Sigmoid colon (tissue), 4 donors: ENCODE data around the gene SLC8A1.

Experiments used
- POLR2A ChIP-seq, 2 donors: fragments of 450-650 bp; IDR thresholded peaks; one replicate each; pipeline ENCODE4 v1.6.1; 2016; ENCODE audit warnings: antibody characterized with exemption in 2 of 2, mild to moderate bottlenecking in 2 of 2, moderate library complexity in 2 of 2
- POLR2AphosphoS5 ChIP-seq, 4 donors: sonication (generic); formaldehyde crosslinking; IDR thresholded peaks; one replicate each; pipeline ENCODE4 v1.6.1; 2017; ENCODE audit warnings: antibody characterized with exemption in 4 of 4
- TF ChIP-seq, protein P1 (sequence below), 4 experiments: fragments of 450-650 bp in 3 of 4; fragments of 200-600 bp in 1 of 4; IDR thresholded peaks; one replicate each; pipeline ENCODE4 v1.5.1; 2016 to 2019; ENCODE audit warnings: antibody characterized with exemption in 4 of 4, mild to moderate bottlenecking in 3 of 4, moderate library complexity in 2 of 4

DNA sequence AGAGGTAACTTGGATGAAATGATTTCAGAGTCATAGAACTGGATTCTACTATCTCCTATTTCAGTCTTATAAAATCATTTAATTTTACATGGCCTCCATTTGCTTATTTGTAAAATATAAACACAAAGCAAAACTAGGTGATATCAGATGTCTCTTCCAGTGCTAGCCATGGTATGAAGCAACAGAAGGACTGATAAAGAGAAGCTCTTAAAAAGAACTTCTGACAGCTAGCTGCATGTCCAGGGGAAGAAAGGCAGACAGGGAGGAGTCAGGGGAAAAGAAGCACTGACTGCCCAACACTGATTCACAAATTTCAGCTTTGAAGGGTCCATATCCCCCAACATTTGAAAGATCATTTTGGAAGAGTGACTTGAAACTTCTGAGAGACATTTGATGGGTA is 6.4 kb downstream of the SLC8A1 start:
- no peak for TF ChIP-seq POLR2AphosphoS5 (IDR thresholded peaks at IDR 0.05)
- TF ChIP-seq POLR2A (IDR thresholded peaks at IDR 0.05): no peak
- TF ChIP-seq, protein P1, sequence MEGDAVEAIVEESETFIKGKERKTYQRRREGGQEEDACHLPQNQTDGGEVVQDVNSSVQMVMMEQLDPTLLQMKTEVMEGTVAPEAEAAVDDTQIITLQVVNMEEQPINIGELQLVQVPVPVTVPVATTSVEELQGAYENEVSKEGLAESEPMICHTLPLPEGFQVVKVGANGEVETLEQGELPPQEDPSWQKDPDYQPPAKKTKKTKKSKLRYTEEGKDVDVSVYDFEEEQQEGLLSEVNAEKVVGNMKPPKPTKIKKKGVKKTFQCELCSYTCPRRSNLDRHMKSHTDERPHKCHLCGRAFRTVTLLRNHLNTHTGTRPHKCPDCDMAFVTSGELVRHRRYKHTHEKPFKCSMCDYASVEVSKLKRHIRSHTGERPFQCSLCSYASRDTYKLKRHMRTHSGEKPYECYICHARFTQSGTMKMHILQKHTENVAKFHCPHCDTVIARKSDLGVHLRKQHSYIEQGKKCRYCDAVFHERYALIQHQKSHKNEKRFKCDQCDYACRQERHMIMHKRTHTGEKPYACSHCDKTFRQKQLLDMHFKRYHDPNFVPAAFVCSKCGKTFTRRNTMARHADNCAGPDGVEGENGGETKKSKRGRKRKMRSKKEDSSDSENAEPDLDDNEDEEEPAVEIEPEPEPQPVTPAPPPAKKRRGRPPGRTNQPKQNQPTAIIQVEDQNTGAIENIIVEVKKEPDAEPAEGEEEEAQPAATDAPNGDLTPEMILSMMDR (IDR thresholded peaks at IDR 0.05): no peak
